ENCODE data around the gene SLC9A8. TPM values are rescaled to one million over a fixed set of nuclear protein-coding genes. Genes with fewer than 3 reads are reported as not detected.

SLC9A8 gene
- total RNA-seq, 1 donor from 2014 or later: 22.3 TPM

DNA sequence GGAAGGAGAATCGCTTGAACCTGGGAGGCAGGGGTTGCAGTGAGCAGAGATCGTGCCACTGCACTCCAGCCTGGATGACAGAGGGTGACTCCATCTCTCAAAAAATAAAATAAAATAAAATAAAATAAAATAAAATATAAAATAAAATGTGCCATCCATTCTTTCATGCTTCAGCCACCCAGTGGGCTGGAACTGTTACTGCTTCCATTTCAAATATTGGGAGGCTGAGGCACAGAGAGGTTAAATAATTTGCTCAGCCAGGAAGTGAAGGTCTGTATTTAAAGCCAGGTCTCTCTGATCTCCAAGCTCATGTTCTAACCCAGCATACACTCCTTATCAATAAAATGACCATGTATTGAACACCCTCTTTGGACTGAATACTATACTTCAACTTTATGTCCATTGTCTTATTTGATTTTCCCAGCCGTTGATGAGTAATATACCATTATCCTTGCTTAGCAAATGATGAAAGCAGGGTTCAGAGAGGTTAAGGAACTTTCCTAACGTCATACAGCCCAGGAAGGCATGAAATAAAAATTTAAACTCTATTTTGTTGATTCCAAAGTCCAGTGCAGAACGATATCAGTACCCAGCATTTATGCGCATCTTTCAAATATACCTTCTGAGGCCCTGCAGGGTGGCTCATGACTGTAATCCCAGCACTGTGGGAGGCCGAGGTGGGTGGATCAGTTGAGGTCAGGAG, 25.8 kb upstream of the SLC9A8 start:
- intact Hi-C loops (cut with micrococcal nuclease): no loop called here

GRCh38 chr20:49787371-49788357, 25.0 kb upstream of the SLC9A8 start:
- intact Hi-C loops (cut with micrococcal nuclease): no loop called here

DNA sequence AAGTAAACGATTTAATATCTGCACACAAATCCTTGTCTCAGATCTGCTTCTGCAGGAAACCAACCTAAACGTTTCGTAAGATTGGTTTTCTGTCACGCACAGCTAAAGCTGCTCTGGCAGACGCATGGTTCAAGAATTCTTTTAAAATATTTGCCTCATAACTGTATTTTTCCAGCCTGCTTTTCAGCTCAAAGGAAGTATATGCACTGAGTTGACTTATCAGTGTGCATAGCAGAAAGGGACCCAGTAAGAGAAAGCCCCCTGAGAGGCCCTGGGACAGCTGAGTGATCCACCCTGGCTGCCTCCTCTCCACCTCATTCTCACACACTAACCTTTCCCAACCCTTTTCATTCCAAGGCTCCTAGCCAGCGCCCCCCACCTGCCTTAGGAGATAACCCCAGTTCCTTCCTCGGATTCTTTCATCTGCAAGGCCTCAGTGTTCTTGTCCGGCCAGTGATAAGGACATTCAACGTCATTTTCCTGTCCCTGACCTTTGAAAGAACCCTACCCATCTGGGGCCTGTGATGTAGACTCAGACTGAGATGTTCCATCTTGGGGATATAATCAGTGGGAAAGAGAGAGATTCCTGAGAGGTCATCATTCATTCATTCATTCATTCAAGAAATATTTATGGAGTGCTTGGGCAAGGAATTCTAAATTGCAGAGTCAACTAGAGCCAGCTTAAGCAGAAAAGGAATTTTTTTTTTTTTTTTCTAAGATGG, 22.4 kb upstream of the SLC9A8 start:
- intact Hi-C loops (cut with micrococcal nuclease): no loop called here

- intact Hi-C loops (cut with micrococcal nuclease): no loop called here
Observed at GRCh38 chr20:49791165-49791564, 21.5 kb upstream of the SLC9A8 start.

DNA sequence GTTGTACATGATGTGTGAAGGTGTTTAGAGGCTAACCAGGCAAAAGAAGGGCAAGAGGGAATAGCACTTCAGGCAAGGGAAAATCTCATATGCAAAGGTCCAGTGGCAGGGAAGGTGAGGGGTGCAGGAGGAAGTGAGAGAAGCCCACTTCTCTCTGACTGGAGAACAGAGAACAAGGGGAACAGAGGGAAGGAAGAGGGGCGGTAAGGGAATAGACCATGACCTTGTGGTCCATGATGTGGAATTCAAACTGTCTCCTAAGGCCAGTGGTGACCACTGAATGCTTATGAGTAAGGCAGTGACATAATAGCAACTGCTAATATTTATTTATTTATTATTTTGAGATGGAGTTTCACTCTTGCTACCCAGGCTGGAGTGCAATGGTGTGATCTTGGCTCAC, 20.6 kb upstream of the SLC9A8 start:
- intact Hi-C loops (cut with micrococcal nuclease): no loop called here

DNA sequence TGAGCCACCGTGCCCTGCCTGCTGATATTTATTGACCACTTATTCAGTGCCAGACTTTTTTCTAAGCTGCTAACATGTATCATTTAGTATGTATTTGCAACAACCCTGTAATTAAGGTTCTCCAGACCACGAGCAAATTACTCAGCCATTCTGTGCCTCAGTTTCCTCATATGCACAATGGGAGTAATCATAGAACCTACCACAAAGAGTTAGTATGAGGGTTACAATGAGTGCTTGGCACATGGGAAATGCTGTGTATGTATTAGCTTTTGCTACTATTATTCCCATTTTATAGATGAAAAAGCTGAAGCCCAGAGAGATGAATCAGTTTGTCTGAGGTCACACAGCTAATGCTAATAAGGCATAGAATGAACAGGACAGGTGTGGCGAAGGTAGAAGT, 20.0 kb upstream of the SLC9A8 start:
- intact Hi-C loops (cut with micrococcal nuclease): no loop called here

DNA sequence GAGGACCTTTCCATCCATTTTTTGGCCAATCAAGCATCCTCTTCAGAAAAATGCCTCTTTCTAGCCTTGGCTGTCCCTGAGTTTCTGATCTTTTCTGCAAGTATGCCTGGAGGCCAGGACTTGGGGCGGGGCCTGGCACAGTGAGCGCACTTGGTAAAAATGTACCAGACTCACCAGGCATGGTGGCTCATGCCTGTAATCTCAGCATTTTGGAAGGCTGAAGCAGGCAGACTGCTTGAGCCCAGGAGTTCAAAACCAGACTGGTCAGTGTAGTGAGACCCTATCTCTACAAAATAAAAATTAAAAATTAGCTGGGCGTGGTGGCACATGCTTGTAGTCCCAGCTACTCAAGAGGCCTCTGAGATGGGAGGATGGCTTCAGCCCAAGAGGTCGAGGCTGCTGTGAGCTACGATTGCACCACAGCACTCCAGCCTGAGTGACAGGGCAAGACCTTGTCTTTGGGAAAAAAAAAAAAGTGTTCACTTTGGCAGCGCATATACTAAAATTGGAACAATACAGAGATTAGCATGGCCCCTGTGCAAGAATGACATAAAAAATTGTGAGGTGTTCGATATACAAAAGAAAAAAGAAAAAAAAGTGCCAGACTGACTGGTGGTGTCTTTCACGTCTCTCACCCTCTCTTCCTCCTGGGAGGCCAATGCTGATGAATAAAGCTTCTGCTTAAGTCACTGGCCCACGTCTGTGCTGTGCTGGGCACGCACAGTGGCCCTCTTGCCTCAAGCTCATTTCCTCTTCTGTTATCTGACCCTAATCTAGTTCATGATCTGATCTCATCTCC, 18.1 kb upstream of the SLC9A8 start:
- intact Hi-C loops (cut with micrococcal nuclease): no loop called here

- intact Hi-C loops (cut with micrococcal nuclease): no loop called here
Observed at GRCh38 chr20:49795135-49795424, 17.5 kb upstream of the SLC9A8 start.

- intact Hi-C loops (cut with micrococcal nuclease): no loop called here
Observed at GRCh38 chr20:49796600-49797343, 15.9 kb upstream of the SLC9A8 start.

DNA sequence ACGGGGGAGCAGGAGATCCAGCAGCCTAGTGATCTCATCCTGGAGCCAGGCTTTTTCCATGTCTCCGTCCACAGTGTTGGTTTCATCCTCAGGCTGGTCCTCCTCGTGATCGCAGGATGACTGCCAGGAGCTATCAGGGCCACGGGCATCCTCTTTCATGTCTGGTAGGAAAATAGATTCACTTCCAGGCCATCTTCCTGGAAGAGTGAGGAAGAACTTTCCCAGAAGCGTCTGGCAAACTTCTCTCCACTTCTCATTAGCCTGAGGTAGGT, 15.3 kb upstream of the SLC9A8 start:
- intact Hi-C loops (cut with micrococcal nuclease): no loop called here

DNA sequence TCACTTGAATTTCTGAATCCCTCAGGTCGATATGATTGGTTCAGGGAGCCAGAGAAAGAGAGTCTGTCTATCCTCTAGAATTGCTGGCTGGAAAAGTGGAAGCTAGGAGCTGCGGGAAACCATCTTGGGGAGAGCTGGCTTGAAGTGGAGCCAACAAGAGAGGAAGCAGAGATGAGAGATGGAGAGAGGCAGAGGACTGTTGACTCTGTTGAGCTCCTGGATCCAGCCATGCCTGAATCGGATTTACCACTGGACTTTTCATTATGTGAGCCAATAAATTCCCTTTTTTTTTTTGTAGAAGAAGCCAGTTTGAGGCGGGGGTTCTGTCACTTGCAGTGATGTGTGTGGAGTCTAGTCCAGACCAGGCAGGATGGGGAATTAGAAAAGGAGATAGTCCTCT, 13.9 kb upstream of the SLC9A8 start:
- intact Hi-C loops (cut with micrococcal nuclease): no loop called here

DNA sequence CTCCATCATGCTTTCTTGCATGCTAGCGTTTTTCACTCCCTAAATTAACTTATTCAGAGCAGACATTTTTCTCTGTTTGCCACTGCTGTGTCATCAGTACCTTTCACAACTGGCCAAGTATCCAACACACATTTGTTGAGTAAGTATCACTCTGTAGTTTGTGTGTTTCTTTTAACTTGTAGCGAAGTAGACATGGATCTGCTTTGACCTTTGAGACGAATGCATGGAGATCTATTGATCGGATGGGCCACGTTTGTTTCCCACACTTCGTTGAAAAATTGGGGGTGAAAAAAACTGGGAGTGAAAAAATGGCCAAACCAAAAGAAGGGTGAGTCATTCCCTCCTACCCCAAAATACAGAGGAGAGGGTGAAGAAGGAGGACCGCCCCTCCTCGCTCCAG, 12.9 kb upstream of the SLC9A8 start:
- intact Hi-C loops (cut with micrococcal nuclease): no loop called here

DNA sequence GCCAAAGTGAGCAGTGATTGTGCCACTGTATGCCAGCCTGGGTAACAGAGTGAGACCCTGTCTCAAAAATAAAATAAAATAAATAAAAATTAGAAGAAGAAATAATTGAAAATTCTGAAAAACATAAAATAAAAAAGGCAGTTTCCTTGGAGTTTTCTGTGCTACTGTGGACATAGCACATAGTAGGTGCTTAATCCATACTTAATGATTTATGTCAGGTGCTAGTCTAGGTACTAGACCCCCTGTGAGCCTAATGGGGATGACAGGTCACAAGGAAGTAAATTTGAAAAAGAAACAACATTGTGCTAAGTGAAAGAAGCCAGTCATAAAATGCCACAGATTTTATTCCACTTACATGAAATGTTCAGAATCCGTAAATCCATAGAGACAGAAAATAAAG, 9.2 kb upstream of the SLC9A8 start:
- intact Hi-C loops (cut with micrococcal nuclease): no loop called here

DNA sequence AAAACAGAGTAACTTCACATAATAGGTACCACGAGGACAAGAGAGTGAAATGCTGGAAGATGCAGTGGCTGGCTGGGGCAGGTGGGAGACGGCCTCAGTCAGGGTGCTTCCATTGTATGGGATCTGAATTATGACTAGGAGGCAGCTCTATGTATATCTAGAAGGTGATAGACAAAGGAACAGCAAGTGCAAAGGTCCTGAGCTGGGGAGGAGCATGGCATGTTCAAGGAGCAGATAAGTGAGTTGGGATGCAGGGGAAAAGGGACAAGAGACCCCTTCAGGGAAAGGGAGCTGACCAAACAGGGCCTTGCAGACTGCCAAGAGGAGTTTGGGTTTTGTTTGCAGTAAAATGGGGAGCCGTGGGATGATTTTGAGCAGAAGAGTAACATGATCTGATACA, 8.3 kb upstream of the SLC9A8 start:
- intact Hi-C loops (cut with micrococcal nuclease): no loop called here

DNA sequence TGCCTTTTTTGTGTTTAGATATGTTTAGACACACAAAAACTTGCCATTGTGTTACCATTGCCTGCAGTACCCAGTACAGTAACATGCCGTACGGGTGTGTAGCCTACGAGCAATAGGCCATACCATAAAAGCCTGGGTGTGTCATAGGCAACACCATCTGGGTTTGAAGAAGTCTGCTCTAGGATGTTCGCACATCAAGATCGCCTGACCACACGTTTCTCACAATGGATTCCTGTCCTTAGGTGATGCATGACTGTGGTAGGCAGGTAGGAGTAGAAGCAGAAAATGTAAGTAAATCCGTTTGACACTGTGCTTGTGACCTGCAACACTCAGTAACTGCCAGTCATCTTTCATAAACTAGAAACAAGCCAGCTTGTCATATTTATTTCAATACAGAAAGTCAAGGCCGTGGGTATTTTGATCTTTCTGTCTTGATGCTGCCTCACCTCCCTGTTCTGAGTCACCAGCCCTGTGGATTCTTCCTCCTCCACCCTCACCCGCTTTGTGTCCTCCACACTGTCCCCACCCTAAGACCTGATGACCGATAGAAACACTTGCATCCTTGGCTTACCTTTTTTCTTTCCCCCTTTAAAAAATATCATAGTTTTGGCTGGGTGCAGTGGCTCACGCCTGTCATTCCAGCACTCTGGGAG, 7.3 kb upstream of the SLC9A8 start:
- intact Hi-C loops (cut with micrococcal nuclease): loop anchor here (5.0 kb wide), 1 partner anchor 93 kb away; the partner anchor contains the start of gene B4GALT5

- intact Hi-C loops (cut with micrococcal nuclease): loop anchor here (5.0 kb wide), 1 partner anchor 96 kb away; the partner anchor contains the start of gene B4GALT5
Observed at GRCh38 chr20:49808753-49809152, 3.9 kb upstream of the SLC9A8 start.

DNA sequence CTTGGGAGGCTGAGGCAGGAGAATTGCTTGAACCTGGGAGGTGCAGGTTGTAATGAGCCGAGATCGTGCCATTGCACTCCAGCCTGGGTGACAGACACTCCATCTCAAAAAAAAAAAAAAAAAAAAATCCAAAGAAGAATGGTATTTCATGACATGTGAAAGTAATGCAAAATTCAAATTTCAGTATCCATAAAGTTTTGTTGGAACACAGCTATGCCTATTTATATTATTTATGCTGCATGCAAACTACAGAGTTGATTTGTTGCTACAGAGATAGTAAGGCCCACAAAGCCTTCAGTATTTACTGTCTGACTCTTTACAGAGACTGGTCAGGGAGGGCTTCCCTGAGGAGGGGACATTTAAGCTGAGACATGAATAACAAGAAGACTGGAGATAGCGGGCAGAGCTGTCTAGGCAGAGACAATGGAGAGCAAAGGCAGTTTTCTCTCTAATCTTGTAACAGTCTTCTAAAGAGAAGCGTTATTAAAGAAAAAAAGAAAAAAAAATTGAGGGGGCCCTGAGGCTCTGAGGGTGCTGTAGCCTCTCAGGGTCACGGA, 2.7 kb upstream of the SLC9A8 start:
- intact Hi-C loops (cut with micrococcal nuclease): loop anchor here (5.0 kb wide), 2 partner anchors 98 to 138 kb away; partner anchors contain the start of gene B4GALT5

DNA sequence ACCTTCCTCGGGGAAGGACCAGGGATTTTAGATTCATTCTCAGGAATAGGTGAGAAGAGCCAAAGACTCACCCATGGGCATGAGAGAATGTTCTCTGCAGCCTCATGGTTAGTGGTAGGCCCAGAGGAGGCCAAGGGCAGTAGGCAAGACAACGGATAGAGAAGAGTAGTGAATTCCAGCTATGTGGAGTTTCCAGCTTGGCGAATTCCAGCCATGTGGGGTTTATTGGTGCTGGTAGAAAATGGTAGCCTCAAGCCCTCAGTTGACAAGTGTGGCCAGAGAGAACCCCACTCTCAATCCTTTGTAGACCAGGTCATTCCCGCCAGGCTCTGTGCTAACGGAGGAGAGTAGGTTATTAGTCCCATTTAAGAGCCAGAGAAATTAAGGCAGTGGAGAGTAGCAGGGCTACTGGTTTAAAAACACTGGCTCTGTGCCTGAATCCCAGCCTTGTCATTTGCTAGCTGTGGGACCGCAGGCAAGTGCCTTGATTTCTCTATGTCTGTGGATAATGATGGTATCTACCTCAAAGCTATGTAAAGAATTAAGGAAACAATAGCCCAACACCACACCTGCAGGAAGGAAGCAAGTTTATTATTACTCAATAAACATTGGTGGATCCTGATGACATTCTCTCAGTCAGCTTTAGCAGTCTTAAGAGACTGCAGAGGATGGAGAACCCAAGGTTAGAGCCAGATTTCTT, 2.0 kb upstream of the SLC9A8 start:
- intact Hi-C loops (cut with micrococcal nuclease): loop anchor here (5.0 kb wide), 1 partner anchor 138 kb away; no protein-coding TSS in a partner anchor

Data from T-helper 2 cell treated with Interferon-gamma antibody and Interleukin-4, amounts not matched to agents 100 ng/mL and 5 ng/mL, for 36 hours (primary cell).